DMS 273 (cell line): ENCODE data around the gene CDC25B.
A peak's percentile ranks its signal among the peaks of the same experiment; 100 is the strongest.
"Not testable (repeated sequence)": the region's sequence is repeated elsewhere in the genome, so short reads cannot be mapped to it uniquely, and the experiment has no call there.

ENCODE experiments used
- DNase-seq: peaks from one replicate; lab custom pipeline; 2025; ENCODE audit not compliant: unreplicated experiment; lab: John Stamatoyannopoulos, UW

The CDC25B gene

DNA sequence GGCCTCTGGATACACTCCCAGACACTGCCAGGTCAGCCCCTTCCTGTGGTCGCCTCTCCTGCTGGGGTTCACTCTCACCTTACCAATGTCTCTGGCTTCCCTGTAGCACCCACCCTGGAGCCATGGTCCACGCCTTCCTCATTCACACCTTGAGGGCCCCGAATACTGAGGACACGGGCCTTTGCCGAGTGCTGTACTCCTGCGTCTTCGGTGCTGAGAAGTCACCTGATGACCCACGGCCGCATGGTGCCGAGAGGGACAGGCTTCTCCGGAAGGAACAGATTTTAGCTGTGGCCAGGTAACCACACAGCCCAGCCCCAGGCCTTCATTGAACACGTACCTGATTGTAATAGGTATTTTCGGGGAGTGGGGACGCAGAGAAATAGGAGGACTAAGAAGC is 25.9 kb downstream of the CDC25B start:
- DNase-seq = no peak

DNA sequence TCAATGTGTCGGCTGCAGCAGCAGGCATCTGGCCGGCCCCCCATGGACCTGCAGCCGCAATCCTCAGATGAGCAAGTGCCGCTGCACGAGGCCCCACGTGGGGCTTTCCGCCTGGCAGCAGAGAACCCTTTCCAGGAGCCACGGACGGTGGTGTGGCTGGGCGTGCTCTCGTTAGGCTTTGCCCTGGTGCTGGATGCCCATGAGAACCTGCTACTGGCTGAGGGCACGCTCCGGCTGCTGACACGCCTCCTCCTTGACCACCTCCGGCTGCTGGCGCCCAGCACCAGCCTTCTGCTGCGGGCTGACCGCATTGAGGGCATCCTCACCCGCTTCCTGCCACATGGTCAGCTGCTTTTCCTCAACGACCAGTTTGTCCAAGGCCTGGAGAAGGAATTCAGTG is 27.8 kb downstream of the CDC25B start:
- no peak for DNase-seq

DNA sequence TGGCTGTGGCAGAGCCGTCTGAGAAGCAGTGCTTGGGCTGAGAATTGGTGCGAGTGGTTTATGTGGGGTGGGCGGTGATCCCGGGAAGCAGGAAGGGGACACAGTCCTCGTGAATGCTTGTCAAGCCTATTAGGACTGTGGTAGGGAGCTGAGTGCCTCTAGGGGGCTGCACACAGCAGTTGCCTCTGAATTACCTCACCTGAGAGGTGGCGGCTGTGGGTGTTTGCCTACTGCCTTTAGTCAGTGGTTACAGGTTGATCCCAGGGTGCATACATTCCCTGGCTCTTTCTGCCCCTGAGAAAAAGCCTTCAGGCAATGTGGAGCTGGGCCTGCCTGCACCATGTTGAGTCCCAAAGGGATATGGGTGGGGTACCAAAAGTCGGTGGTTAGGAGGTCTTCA is 29.4 kb downstream of the CDC25B start:
- DNase-seq = no peak

DNA sequence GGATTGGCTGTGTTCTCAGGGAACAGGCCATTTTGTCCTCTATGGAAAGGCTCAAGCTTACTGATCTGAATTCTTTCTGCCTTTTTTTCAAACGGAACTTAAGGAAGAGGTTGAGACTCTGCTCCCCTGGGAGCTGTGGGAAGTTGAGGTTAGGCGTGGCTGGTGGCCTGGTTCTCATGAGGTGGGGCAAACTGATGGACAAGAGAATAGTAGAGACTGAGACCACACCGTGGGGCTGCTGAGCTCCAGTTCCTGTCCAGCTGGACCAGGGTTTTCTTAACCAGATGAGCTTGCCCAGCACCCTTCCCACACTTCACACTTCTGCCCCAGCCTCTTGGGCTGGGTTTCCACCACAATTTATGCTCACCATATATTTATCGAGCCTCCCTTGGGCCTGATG is 30.3 kb downstream of the CDC25B start:
- DNase-seq = no peak

DNA sequence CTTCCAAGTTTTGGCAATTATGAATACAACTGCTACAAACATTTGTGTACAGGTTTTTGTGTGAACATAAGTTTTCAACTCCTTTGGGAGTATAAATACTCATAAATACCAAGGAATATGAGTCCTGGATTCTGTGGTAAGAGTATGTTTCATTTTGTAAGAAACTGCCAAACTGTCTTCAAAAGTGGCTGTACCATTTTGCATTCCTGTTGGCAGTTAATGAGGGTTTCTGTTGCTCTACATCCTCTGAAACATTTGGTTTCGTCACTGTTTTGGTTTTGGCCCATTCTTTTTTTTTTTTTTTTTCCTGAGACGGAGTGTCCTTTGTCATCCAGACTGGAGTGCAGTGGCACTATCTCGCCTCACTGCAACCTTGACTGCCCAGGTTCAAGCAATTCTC is 32.7 kb downstream of the CDC25B start:
- DNase-seq = no peak

DNA sequence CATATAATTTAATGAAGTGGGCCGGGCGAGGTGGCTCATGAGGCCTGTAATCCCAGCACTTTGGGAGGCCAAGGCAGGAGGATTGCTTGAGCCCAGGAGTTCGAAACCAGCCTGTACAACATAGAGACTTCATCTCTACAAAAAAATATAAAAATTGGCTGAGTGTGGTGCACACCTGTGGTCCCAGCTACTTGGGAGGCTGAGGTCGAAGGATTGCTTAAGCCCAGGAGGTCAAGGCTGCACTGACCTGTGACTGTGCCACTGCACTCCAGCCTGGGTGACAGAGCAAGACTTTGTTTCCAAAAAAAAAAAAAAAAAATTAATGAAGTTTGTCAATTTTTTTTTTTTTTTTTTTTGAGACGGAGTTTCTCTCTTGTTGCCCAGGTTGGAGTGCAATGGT is 33.8 kb downstream of the CDC25B start:
- not testable (repeated sequence) for DNase-seq

DNA sequence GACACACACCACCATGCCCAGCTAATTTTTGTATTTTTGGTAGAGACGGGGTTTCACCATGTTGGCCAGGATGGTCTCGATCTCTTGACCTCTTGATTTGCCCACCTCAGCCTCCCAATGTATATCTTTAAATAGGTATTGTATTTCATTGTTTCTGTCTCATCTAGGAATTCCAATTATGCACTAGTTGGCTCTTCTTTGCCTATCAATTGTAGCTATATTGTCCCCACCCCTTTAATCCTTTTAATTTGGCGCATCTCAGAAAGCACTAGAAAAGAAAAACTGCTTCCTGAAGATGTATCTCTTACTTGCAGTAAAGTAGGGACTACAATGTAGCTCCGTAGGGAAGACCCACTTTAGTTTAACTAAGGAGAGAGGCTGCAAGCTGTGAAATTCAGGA is 40.0 kb downstream of the CDC25B start:
- DNase-seq = no peak

DNA sequence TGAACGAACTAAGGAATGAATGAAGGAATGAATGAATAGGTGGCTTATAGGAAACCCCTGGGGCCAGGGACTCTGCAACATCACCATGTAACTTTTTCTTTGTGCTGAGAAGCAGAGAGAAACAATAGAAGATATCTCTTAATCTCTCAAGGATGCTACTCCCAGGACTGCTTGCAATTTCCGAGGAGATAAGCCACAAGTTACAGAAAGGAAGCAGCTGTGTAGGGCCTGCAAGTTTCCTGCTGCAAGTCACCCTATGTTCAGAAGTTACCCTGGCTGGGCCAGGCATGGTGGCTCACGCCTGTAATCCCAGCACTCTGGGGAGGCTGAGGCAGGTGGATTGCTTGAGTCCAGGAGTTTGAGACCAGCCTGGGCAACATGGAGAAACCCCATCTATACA is 43.2 kb downstream of the CDC25B start:
- no peak for DNase-seq

DNA sequence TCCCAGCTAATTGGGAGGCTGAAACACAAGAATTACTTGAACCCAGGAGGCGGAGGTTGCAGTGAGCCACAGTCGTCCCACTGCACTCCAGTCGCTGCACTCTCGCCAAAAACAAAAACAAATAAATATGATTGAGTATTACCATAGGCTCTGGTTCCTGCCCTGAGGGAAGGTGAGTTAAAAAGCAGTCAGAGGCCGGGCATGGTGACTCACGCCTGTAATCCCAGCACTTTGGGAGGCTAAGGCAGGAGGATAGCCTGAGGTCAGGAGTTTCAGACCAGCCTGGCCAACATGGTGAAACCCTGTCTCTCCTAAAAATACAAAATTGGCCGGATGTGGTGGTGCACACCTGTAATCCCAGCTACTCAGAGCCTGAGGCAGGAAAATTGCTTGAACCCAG is 44.1 kb downstream of the CDC25B start:
- not testable (repeated sequence) for DNase-seq

DNA sequence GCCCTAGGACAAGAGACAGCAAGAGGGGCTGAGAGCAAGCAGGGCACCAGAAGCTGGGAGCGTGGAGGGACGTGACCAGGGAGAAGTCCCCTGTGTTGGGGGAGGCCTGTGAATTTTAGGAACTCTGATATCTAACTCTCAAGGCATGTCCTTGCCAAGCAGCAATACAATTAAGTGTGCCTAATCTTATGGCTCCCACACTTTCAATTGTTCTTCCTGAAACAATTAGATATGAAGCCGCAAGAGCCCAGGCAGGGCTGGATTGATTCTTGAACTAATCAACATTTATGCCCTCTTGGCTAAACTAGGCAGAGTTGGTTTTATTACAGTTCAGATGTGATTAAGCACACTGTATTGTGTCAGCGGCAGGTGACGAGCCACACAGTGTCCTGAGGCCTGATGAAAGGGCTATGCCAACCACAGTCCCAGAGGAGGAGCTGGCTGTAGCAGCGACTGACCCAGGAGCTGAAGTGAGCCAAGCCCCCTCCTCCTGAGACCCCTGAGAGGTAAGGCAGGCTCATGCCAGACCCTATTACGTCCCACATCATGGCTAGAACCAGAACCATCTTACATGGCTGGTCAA is 46.3 kb downstream of the CDC25B start:
- DNase-seq = no peak

DNA sequence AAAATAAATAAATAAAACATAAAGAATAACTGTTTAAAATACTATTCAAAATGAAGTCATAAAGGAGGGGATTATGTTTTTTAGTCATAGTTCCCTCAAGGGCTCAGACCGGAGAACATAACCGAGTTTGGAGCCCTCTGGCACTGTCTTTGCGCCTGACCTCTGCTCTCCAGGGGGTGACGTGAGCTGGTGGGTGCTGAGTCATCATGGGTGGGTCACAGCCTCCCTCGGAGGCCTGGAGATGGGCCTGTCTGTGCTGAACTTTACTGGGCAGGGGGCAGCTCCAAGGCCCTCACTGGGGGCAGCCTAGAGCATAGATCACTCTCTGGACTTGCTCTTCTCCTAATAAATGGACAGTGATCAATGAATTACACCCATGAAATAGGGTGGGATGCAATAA is 47.4 kb downstream of the CDC25B start:
- DNase-seq = no peak

DNA sequence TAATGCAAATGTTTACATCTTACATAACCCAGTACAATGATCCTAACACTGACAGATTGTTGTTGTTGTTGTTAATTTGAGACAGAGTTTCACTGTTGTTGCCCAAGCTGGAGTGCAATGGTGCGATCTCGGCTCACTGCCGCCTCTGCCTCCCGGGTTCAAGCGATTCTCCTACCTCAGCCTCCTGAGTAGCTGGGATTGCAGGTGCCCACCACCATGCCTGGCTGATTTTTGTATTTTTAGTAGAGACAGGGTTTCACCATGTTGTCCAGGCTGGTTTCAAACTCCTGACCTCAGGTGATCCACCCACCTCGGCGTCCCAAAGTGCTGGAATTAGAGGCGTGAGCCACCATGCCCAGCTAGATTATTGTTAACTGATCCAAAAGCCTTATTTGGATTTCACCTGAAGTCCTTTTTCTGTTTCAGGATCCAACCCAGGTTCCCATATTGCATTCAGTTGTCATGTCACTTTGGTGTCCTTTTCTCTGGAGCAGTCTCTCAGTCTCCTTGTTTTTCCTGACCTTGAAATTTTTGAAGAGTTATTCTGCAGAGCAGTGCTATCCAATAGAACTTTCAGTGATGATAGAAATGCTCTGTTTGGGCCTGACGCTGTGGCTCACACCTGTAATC is 48.0 kb downstream of the CDC25B start:
- not testable (repeated sequence) for DNase-seq

DNA sequence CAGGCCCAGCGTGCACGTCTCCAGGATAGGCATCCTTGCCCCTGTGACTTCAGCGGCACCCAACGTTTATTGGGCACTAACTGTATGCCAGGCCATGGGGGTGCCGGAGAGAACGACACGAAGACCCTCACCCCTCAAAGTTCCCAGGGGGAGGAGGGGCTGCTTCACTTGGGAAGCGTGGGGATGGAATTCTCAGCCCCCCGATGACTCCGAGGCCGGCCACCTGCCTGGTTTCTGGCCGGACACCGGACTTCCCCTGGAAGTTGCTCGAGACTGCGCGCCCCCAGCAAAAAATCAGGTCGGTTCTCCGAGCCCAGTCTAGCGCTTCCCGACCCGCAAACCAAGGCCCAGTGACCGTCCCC is 50.2 kb downstream of the CDC25B start:
- no peak for DNase-seq

DNA sequence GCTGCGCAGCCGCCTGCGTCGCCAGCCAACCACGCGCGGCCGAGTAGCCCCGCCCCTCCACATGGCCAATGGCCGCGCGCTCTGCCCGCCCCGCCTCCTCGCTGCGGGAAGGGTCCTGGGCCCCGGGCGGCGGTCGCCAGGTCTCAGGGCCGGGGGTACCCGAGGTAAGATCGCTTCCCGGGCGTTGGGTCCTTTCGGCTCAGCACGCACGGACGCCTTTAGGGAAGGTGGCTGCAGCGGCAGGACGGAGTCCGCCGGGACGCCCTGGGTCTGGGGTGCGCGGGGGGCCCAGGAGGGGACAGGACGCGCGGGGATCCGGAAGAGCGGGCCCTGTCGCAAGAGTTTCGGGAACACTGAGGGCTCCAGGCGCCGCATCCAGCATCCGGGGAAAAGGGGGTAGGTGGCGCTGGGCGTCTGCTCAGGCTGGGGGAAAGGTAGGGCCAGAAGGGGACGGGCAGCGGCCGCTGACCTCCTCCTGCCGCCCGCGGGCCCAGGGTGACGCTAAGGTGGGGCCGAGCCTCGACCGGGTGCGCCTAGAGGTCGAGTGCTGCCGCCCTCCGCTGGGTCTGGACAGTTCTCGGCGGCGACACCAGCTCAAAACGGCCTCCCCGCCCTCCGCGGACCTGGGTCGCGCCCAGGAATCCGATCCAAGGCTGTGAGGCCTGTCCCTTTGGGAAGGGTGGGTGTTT is 50.8 kb downstream of the CDC25B start, which contains the start of gene MAVS:
MAVS (plus strand) TSS at position 95 of the 689 bp plus-strand sequence. CDS start 7,791 bp downstream, outside the sequence.
- peak; percentile 94 for DNase-seq

DNA sequence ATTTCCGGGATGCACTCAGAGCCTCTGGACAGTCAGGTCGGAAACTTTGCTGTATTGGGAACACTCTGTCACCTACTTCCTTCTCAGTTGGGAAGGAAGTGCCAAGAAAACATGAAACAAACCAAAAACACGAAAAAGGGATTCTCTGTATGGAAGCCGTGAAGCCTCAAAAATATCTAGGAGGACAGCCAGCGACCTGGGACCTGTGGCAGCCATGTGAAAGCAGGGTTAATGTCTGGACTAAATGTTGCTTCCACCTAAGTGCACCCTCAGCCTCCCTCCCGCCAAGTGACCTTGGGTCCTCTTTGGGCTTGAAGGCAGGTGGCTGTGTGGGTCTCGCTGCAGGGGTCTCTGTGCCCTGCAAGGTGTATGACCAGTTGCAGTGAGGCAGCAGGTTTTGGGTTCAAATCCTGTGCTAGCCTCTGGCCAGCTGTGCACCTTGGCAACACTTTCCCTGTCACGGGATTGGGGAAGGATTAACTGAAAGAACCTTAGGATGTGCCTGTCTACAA is 51.4 kb downstream of the CDC25B start:
- no peak for DNase-seq

DNA sequence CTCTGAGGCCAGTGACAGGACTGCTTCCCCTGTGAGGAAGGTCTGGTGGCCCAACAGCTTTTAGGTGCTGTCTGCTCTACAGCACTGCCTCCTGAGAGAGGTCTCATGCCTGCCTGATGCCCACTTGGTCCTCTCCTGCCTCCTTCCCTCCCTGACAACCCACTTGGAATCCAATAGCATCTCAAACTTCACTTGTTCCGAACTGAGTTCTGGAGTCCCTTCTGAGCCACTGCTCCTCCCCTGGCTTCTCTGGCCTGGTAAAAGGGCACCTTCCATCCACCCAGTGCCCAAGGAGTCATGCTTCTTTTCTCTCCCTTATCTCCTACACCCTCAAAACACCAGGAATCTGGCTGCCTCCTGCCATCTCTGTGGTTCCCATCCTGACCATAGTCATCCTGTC is 52.5 kb downstream of the CDC25B start:
- DNase-seq = no peak

DNA sequence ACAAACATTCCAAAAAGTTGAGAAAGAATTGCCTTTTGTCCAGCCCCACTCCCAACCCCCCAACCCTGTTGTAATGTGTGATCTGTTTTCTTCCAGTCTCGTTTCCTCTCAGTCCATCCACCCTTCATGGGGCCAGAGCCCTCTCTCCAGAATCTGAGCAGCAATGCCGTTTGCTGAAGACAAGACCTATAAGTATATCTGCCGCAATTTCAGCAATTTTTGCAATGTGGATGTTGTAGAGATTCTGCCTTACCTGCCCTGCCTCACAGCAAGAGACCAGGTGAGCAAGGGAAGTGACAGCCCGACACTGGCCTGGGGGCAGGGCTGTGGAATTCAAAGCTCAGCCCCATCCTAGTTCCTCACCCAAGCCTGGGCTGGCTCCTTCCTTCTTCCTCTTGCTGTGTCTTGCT is 58.4 kb downstream of the CDC25B start:
- DNase-seq = no peak
